Femur (tissue), 1 donor: ENCODE measurements around the gene OTOF.

Experiments used
- DNase-seq: peaks from one replicate; pipeline ENCODE4 v3.0.0-alpha.2; 2017

OTOF gene

GRCh38 chr2:26464390-26465265 is 13.3 kb downstream of the OTOF start:
- peak; percentile 8 for DNase-seq

GRCh38 chr2:26463244-26464192 is 14.4 kb downstream of the OTOF start:
- DNase-seq: no peak

GRCh38 chr2:26462511-26463243 is 15.2 kb downstream of the OTOF start:
- peak; percentile 57 for DNase-seq

GRCh38 chr2:26462100-26462499 is 15.8 kb downstream of the OTOF start:
- no peak for DNase-seq

GRCh38 chr2:26461601-26462023 is 16.3 kb downstream of the OTOF start:
- DNase-seq: no peak

- DNase-seq: no peak
Measured at GRCh38 chr2:26460613-26461031, 17.3 kb downstream of the OTOF start.

GRCh38 chr2:26459991-26460612 is 17.8 kb downstream of the OTOF start:
- DNase-seq: no peak

GRCh38 chr2:26458365-26459042 is 19.4 kb downstream of the OTOF start:
- DNase-seq: no peak

- no peak for DNase-seq
Measured at GRCh38 chr2:26457695-26458364, 20.1 kb downstream of the OTOF start.

- DNase-seq: no peak
Measured at GRCh38 chr2:26457251-26457666, 20.7 kb downstream of the OTOF start.

GRCh38 chr2:26456440-26457250 is 21.3 kb downstream of the OTOF start:
- DNase-seq: no peak

- DNase-seq: no peak
Measured at GRCh38 chr2:26455670-26456439, 22.1 kb downstream of the OTOF start.

GRCh38 chr2:26455037-26455669 is 22.8 kb downstream of the OTOF start:
- no peak for DNase-seq

- DNase-seq: no peak
Measured at GRCh38 chr2:26454561-26455001, 23.3 kb downstream of the OTOF start.

- DNase-seq: no peak
Measured at GRCh38 chr2:26453421-26454329, 24.2 kb downstream of the OTOF start.

- no peak for DNase-seq
Measured at GRCh38 chr2:26451700-26452099, 26.2 kb downstream of the OTOF start.

GRCh38 chr2:26450031-26450635 is 27.8 kb downstream of the OTOF start:
- no peak for DNase-seq
